Upper lobe of left lung (tissue), 6 donors: Measurements from ENCODE around the gene SMKR1. TPM values are rescaled to one million over a fixed set of nuclear protein-coding genes. Genes with fewer than 3 reads are reported as not detected.

Source experiments
- ATAC-seq, 2 donors: fragments of 200-7000 bp; cut with Tn5 transposase; one replicate each; pipeline ENCODE4 v1.9.1; 2022; ENCODE audit warnings: mild to moderate bottlenecking in 2 of 2, moderate library complexity in 2 of 2; ENCODE audit not compliant: low FRiP score in 2 of 2
- DNase-seq, 2 donors: peaks; one replicate each; pipeline ENCODE4 v3.0.0-alpha.2; 2019 to 2020
- H3K27ac ChIP-seq, 4 donors: fragments of 200-600 bp; sonication (generic); one replicate each; pipeline ENCODE4 v1.5.1; 2016 to 2019
- H3K27me3 ChIP-seq, 4 donors: fragments of 200-600 bp; sonication (generic); one replicate each; pipeline ENCODE4 v1.5.1; 2017 to 2019
- H3K36me3 ChIP-seq, 4 donors: fragments of 200-600 bp; sonication (generic); one replicate each; pipeline ENCODE4 v1.5.1; 2016 to 2019
- H3K4me1 ChIP-seq, 4 donors: fragments of 200-600 bp; sonication (generic); one replicate each; pipeline ENCODE4 v1.5.1; 2018 to 2019
- H3K4me3 ChIP-seq, 4 donors: fragments of 200-600 bp; sonication (generic); one replicate each; pipeline ENCODE4 v1.5.1; 2017 to 2019; ENCODE audit warnings: mild to moderate bottlenecking in 2 of 4, moderate library complexity in 1 of 4
- H3K9me3 ChIP-seq, 4 donors: fragments of 200-600 bp; sonication (generic); one replicate each; pipeline ENCODE4 v1.5.1; 2018 to 2019
- CTCF ChIP-seq, 6 experiments: fragments of 450-650 bp in 4 of 6; fragments of 200-600 bp in 2 of 6; sonication (generic) in 2 of 6; IDR thresholded peaks; one replicate each; pipeline ENCODE4 v1.5.1; 2016 to 2019; ENCODE audit warnings: antibody characterized with exemption in 6 of 6
- EP300 ChIP-seq, 4 donors: sonication (generic); formaldehyde crosslinking; IDR thresholded peaks; one replicate each; pipeline ENCODE4 v1.5.1; 2017; ENCODE audit warnings: antibody characterized with exemption in 4 of 4, control low read depth in 2 of 4
- POLR2A ChIP-seq, 4 donors: fragments of 450-650 bp; IDR thresholded peaks; one replicate each; pipeline ENCODE4 v1.5.1; 2016 to 2017; ENCODE audit warnings: antibody characterized with exemption in 4 of 4, mild to moderate bottlenecking in 2 of 4
- POLR2AphosphoS5 ChIP-seq, 2 donors: sonication (generic); formaldehyde crosslinking; IDR thresholded peaks; one replicate each; pipeline ENCODE4 v1.5.1; 2017; ENCODE audit warnings: antibody characterized with exemption in 2 of 2
- WGBS, 2 donors: methylation state at CpG; one replicate each; pipeline ENCODE4 v1.1.5; 2017 to 2018; 5-methylcytosine and 5-hydroxymethylcytosine counted together
- small RNA-seq, 4 donors: library from RNA; depleted of rRNA; stranded (forward); fragments of <200 nt; gene quantifications; one replicate each; pipeline ENCODE3, GENCODE V24; 2016
- total RNA-seq, 6 donors: library from RNA; depleted of rRNA in 4 of 6; stranded (reverse); fragments of >200 nt in 4 of 6; gene quantifications; one replicate each; pipeline versions ENCODE4 v1.1.0 to v1.2.1, GENCODE V29; 2016 to 2021
- donor health status: DM: no; HTN: no; CAD: no; lungs with moderate emphysema.
- donor health status: DM: no; HTN: yes; CAD: no; lungs with severe emphysema.

Gene SMKR1
- total RNA-seq, 6 donors from 2014 or later: 0.76 to 3.2 (median 0.94) TPM; not detected in 2

GRCh38 chr7:129560831-129561230, 58.5 kb downstream of the SMKR1 start:
- H3K27me3 ChIP-seq: no peaks in the 10 kb centered on the region
- H3K9me3 ChIP-seq: no peaks in the 10 kb centered on the region
- TF ChIP-seq EP300 (IDR thresholded peaks at IDR 0.05): no peak
- TF ChIP-seq CTCF (IDR thresholded peaks at IDR 0.05): no peak
- no peak for TF ChIP-seq POLR2A (IDR thresholded peaks at IDR 0.05)
- no peak for TF ChIP-seq POLR2AphosphoS5 (IDR thresholded peaks at IDR 0.05)
- no peak for ATAC-seq
- no peak overlapping the region for H3K4me3 ChIP-seq
- no peak overlapping the region for H3K27ac ChIP-seq
- WGBS, 2 donors: 32 to 46% methylated on average over 5 of the region's 5 CpGs
- no peaks in the 10 kb centered on the region for H3K36me3 ChIP-seq
- no peak for DNase-seq
- H3K4me1 ChIP-seq: peaks cover 2 to 4% (median 3%) of the 10 kb centered on the region in 4 donors

GRCh38 chr7:129561677-129562359, 59.5 kb downstream of the SMKR1 start:
- Histone ChIP-seq H3K27ac (no peak overlapping the region), H3K4me1 (peaks cover 2 to 4% (median 3%) of the 10 kb centered on the region in 4 donors), H3K9me3 (no peaks in the 10 kb centered on the region), H3K27me3 (no peaks in the 10 kb centered on the region), H3K4me3 (no peak overlapping the region), H3K36me3 (no peaks in the 10 kb centered on the region)
- 54 to 62% methylated on average over 12 of the region's 12 CpGs for WGBS, 2 donors
- TF ChIP-seq POLR2AphosphoS5 (IDR thresholded peaks at IDR 0.05): no peak
- no peak for TF ChIP-seq CTCF (IDR thresholded peaks at IDR 0.05)
- no peak for TF ChIP-seq POLR2A (IDR thresholded peaks at IDR 0.05)
- no peak for TF ChIP-seq EP300 (IDR thresholded peaks at IDR 0.05)
- ATAC-seq (peak in 1 of 2 donors; percentile 49), DNase-seq (no peak)

Small RNA genes within 50 kb of the gene (small RNA-seq; reads per million reads assigned to genes)
- gene RNU1-72P (0 reads per million in 4 donors), gene SNRPGP3 (0 reads per million in 4 donors)

Other genes starting within 250 kb of the SMKR1 start
- 1 to 10 TPM; 1.0 to 5.2 (median 1.7) TPM for gene STRIP2, start 68.1 kb upstream of the SMKR1 start, total RNA-seq
- 10 to 100 TPM; 12.7 to 27.2 (median 19.1) TPM for gene NRF1, start 109.2 kb downstream of the SMKR1 start, total RNA-seq